Heart left ventricle (tissue), 13 donors: ENCODE results near the gene PHF20.

Experiments
- CTCF ChIP-seq, 12 donors: fragments of 200-600 bp; sonication (generic) in 4 of 12; IDR thresholded peaks; one replicate each; pipeline versions ENCODE4 v1.5.0 to v1.8.0; 2018 to 2022; ENCODE audit warnings: antibody characterized with exemption in 12 of 12, mild to moderate bottlenecking in 5 of 12
- POLR2A ChIP-seq, 2 donors: fragments of 450-650 bp; IDR thresholded peaks; one replicate each; pipeline ENCODE4 v1.6.1; 2017; ENCODE audit warnings: antibody characterized with exemption in 2 of 2, mild to moderate bottlenecking in 2 of 2, moderate library complexity in 2 of 2
- donor health status: ischemic (EF 13 %, LVEDD 7.1; RV severe dilation, severe dysfunction).
- donor health status: DM: no; HTN: yes; CAD: no.
- donor health status: DM: no; HTN: no; CAD: no.
- donor health status: ischemic (EF 25% LVEDD 6.9; RV normal size, moderate dysfunction).
- donor health status: ischemic (EF 25% LVEDD 5.7; RV mildly dilated, moderate dysfunction).
- donor health status: ischemic (EF 35%, LVEDD 5.7; RV mildly dilated, moderate dysfunction).
- donor health status: nonischemic (EF 11% LVEDD 7.7; RV severe dilation, severe dysfunction).
- donor health status: DM: yes; HTN: yes; CAD: no.
- donor health status: PGD.
- donor health status: ischemic (EF 29% LVEDD 5.4; RV normal size, mild dysfunction).
- donor health status: nonischemic (EF 23%, LVEDD 6.1; RV moderate dilation, normal function).

- TF ChIP-seq CTCF (IDR thresholded peaks at IDR 0.05) (no peak), POLR2A (IDR thresholded peaks at IDR 0.05) (no peak)
Measured at GRCh38 chr20:35837577-35838195, 65.9 kb downstream of the PHF20 start.
